Activated T-helper 17 cell treated with anti-CD3 and anti-CD28 coated beads, Interleukin-2, amount 50 U/mL, for 72 hours (primary cell): ENCODE results near the gene INTS11. TPM values are rescaled to one million over a fixed set of nuclear protein-coding genes. Genes with fewer than 3 reads are reported as not detected.

Experiments
- ATAC-seq: fragments of 150-1000 bp; cut with Tn5 transposase; replicated peaks from 2 replicates; pipeline ENCODE4 v1.10.0; 2021; ENCODE audit warnings: mild to moderate bottlenecking, moderate library complexity
- H3K27ac Mint-ChIP-seq: one replicate; pipeline ENCODE4 v1.8.0; 2022; ENCODE audit warnings: mixed read lengths
- H3K27me3 Mint-ChIP-seq: one replicate; pipeline ENCODE4 v1.8.0; 2022; ENCODE audit warnings: mixed read lengths
- H3K36me3 Mint-ChIP-seq: one replicate; pipeline ENCODE4 v1.8.0; 2022; ENCODE audit warnings: low read depth, mild to moderate bottlenecking, mixed read lengths
- H3K4me1 Mint-ChIP-seq: one replicate; pipeline ENCODE4 v1.8.0; 2022; ENCODE audit warnings: mixed read lengths
- H3K4me3 Mint-ChIP-seq: one replicate; pipeline ENCODE4 v1.8.0; 2022; ENCODE audit warnings: mild to moderate bottlenecking, mixed read lengths
- H3K9me3 Mint-ChIP-seq: one replicate; pipeline ENCODE4 v1.8.0; 2022; ENCODE audit warnings: mixed read lengths
- total RNA-seq, 2 donors: library from RNA; stranded (reverse); gene quantifications; one replicate each; pipeline ENCODE4 v1.2.3, GENCODE V29; 2022

Gene INTS11
- total RNA-seq, 2 donors from 2014 or later: 122 to 125 TPM

DNA sequence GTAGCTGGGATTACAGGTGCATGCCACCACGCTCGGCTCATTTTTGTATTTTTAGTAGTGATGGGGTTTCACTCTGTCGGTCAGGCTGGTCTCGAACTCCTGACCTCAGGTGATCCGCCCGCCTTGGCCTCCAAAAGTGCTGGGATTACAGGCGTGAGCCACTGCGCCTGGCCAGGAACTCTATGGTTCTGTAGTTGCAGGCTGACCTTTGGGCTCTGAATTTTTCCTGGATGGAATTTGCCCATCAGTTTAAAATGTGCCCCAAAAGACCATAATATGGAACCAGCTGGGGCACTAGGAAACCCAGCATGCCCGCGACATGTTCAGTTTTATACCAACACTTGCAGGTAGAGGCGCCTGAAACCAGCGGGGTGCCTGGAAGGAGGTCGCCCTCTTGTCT is 45.8 kb downstream of the INTS11 start:
- no peak for ATAC-seq
- no peaks in the 10 kb centered on the region for H3K9me3 Mint-ChIP-seq
- no peaks in the 10 kb centered on the region for H3K27me3 Mint-ChIP-seq
- H3K36me3 Mint-ChIP-seq: no peaks in the 10 kb centered on the region
- H3K4me1 Mint-ChIP-seq: peaks cover 5% of the 10 kb centered on the region
- H3K27ac Mint-ChIP-seq: no peak overlapping the region
- H3K4me3 Mint-ChIP-seq: no peak overlapping the region

GRCh38 chr1:1275836-1276235 is 48.6 kb downstream of the INTS11 start:
- H3K27me3 Mint-ChIP-seq: no peaks in the 10 kb centered on the region
- peaks cover 8% of the 10 kb centered on the region for H3K4me1 Mint-ChIP-seq
- no peaks in the 10 kb centered on the region for H3K9me3 Mint-ChIP-seq
- H3K4me3 Mint-ChIP-seq: peak overlapping the region; percentile 4
- H3K27ac Mint-ChIP-seq: no peak overlapping the region
- peaks cover 24% of the 10 kb centered on the region for H3K36me3 Mint-ChIP-seq
- no peak for ATAC-seq

GRCh38 chr1:1274931-1275431 is 49.5 kb downstream of the INTS11 start:
- Mint-ChIP-seq H3K4me3 (peak overlapping the region; percentile 74), H3K4me1 (peaks cover 16% of the 10 kb centered on the region), H3K27me3 (no peaks in the 10 kb centered on the region), H3K27ac (no peak overlapping the region), H3K36me3 (peaks cover 33% of the 10 kb centered on the region), H3K9me3 (no peaks in the 10 kb centered on the region)
- no peak for ATAC-seq

GRCh38 chr1:1274299-1274930 is 50.0 kb downstream of the INTS11 start:
- Mint-ChIP-seq H3K4me3 (peak overlapping the region; percentile 74), H3K4me1 (peaks cover 19% of the 10 kb centered on the region), H3K27ac (no peak overlapping the region), H3K36me3 (peaks cover 38% of the 10 kb centered on the region), H3K27me3 (no peaks in the 10 kb centered on the region), H3K9me3 (no peaks in the 10 kb centered on the region)
- ATAC-seq: no peak

- H3K36me3 Mint-ChIP-seq: peaks cover 38% of the 10 kb centered on the region
- peak; percentile 98 for ATAC-seq
- peak within 1 kb of the TSS; percentile 85 for H3K27ac Mint-ChIP-seq
- no peaks in the 10 kb centered on the region for H3K27me3 Mint-ChIP-seq
- peaks cover 19% of the 10 kb centered on the region for H3K4me1 Mint-ChIP-seq
- no peaks in the 10 kb centered on the region for H3K9me3 Mint-ChIP-seq
- H3K4me3 Mint-ChIP-seq: peak within 1 kb of the TSS; percentile 83
Measured at GRCh38 chr1:1273512-1274298, 50.8 kb downstream of the INTS11 start, which contains the start of gene UBE2J2. UBE2J2 (minus strand) TSS chr1:1273854; CDS start chr1:1267992, 5,862 bp downstream.

- peaks cover 19% of the 10 kb centered on the region for H3K4me1 Mint-ChIP-seq
- peak; percentile 1 for ATAC-seq
- peak overlapping the region; percentile 83 for H3K4me3 Mint-ChIP-seq
- H3K36me3 Mint-ChIP-seq: peaks cover 41% of the 10 kb centered on the region
- H3K9me3 Mint-ChIP-seq: no peaks in the 10 kb centered on the region
- no peaks in the 10 kb centered on the region for H3K27me3 Mint-ChIP-seq
- peak overlapping the region; percentile 85 for H3K27ac Mint-ChIP-seq
Measured at GRCh38 chr1:1273209-1273511, 51.3 kb downstream of the INTS11 start.

DNA sequence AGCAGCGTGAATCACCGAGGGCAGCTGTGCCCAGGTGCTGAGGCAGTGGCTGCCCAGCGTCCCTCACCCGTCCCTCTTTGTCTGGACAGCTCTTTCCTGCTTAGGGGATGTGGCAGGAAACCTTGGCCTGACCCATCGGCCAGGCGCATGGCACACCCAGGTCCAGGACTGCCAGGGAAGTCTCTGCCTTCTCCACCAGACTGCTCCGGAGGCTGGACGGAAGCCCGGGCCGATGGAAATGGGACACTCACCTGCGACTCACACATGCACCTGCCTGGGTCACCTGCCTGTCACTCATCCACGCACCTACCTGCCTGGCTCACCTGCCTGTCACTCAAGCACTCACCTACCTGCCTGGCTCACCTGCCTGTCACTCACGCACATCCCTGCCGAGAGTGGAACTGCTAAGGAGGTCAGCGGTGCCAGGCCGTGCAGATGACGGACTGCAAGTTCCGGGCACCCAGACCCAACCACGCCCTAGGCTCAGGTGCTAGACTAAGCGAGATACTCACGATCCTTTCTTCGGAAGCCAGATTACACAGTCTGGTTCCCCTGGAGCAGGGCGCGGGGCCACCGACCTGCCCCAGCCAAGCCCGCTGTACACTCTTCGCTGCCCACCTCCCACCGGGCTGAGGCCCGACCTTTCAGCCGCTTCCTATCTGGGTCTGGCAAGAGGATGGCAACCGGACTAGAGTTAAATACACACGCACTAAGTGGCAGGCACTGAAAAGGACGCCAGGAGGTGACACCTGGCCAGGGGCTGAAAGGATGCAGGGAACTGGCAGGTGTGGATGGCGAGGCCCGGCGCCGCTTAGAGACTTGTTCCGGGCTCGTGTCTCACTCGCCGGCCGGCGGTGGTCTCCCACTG is 51.9 kb downstream of the INTS11 start:
- peak overlapping the region; percentile 85 for H3K27ac Mint-ChIP-seq
- ATAC-seq: no peak
- H3K27me3 Mint-ChIP-seq: no peaks in the 10 kb centered on the region
- no peaks in the 10 kb centered on the region for H3K9me3 Mint-ChIP-seq
- peaks cover 19% of the 10 kb centered on the region for H3K4me1 Mint-ChIP-seq
- H3K4me3 Mint-ChIP-seq: peak overlapping the region; percentile 83
- peaks cover 45% of the 10 kb centered on the region for H3K36me3 Mint-ChIP-seq

- no peak for ATAC-seq
- peaks cover 19% of the 10 kb centered on the region for H3K4me1 Mint-ChIP-seq
- H3K9me3 Mint-ChIP-seq: no peaks in the 10 kb centered on the region
- peak overlapping the region; percentile 83 for H3K4me3 Mint-ChIP-seq
- peaks cover 58% of the 10 kb centered on the region for H3K36me3 Mint-ChIP-seq
- no peaks in the 10 kb centered on the region for H3K27me3 Mint-ChIP-seq
- H3K27ac Mint-ChIP-seq: peak overlapping the region; percentile 86
Measured at GRCh38 chr1:1270813-1271212, 53.6 kb downstream of the INTS11 start.

DNA sequence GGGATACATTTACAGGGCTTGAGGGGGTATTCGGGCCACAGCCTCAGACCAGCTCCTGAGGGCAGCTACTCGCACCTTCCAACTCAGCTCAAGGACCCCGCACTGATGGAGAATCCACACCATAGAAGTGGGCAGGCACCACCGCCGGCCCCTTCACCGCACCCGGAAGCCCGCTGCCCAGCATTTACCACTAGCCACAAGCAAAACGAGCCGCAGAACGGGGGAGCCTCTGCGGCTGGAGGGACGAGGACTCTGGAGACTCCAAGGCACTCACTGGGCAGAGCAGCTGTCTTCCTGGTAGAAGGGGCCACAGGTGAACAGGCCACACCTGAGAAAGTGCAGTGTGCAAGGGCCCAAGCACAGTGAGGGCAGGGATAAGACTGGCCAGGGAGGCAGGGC is 56.2 kb downstream of the INTS11 start:
- no peak for ATAC-seq
- Mint-ChIP-seq H3K36me3 (peaks cover 78% of the 10 kb centered on the region), H3K27me3 (no peaks in the 10 kb centered on the region), H3K27ac (no peak overlapping the region), H3K9me3 (no peaks in the 10 kb centered on the region), H3K4me3 (no peak overlapping the region), H3K4me1 (peaks cover 19% of the 10 kb centered on the region)

- Mint-ChIP-seq H3K27me3 (no peaks in the 10 kb centered on the region), H3K4me3 (no peak overlapping the region), H3K27ac (no peak overlapping the region), H3K36me3 (peaks cover 78% of the 10 kb centered on the region), H3K4me1 (peaks cover 19% of the 10 kb centered on the region), H3K9me3 (no peaks in the 10 kb centered on the region)
- no peak for ATAC-seq
Measured at GRCh38 chr1:1267488-1268283, 56.8 kb downstream of the INTS11 start.

GRCh38 chr1:1264868-1265272 is 59.6 kb downstream of the INTS11 start:
- no peaks in the 10 kb centered on the region for H3K9me3 Mint-ChIP-seq
- peaks cover 78% of the 10 kb centered on the region for H3K36me3 Mint-ChIP-seq
- no peak overlapping the region for H3K4me3 Mint-ChIP-seq
- H3K27ac Mint-ChIP-seq: no peak overlapping the region
- H3K4me1 Mint-ChIP-seq: peaks cover 10% of the 10 kb centered on the region
- no peaks in the 10 kb centered on the region for H3K27me3 Mint-ChIP-seq
- peak; percentile 24 for ATAC-seq

- Mint-ChIP-seq H3K27me3 (no peaks in the 10 kb centered on the region), H3K36me3 (peaks cover 81% of the 10 kb centered on the region), H3K9me3 (no peaks in the 10 kb centered on the region), H3K27ac (no peak overlapping the region), H3K4me3 (no peak overlapping the region), H3K4me1 (peaks cover 12% of the 10 kb centered on the region)
- ATAC-seq: no peak
Measured at GRCh38 chr1:1264026-1264425, 60.4 kb downstream of the INTS11 start.

DNA sequence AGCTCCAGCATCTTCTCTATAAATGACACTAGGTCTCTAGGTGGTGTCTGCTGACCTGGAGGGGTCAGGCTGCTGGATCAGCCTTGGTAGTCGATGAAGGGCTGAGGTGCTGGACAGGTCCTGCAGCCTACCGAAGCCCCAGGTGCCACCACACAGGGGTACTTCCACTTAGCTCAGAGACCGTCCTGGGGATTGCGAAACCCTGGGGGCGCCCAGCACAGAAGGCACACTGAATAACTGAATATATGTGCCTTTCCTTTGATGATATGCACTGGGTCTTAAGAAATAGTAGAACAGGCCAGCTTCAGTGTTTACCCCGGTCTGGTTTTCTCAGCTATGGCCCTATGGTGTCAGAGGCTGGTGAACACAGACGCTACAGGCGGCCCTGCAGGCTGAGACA is 61.7 kb downstream of the INTS11 start:
- Mint-ChIP-seq H3K9me3 (no peaks in the 10 kb centered on the region), H3K27ac (peak overlapping the region; percentile 38), H3K27me3 (no peaks in the 10 kb centered on the region)

GRCh38 chr1:1262071-1262470 is 62.4 kb downstream of the INTS11 start:
- H3K27ac Mint-ChIP-seq: no peak overlapping the region
- H3K4me1 Mint-ChIP-seq: peaks cover 12% of the 10 kb centered on the region
- no peak for ATAC-seq
- peaks cover 87% of the 10 kb centered on the region for H3K36me3 Mint-ChIP-seq
- H3K4me3 Mint-ChIP-seq: no peak overlapping the region
- H3K27me3 Mint-ChIP-seq: no peaks in the 10 kb centered on the region
- H3K9me3 Mint-ChIP-seq: no peaks in the 10 kb centered on the region

More for the DNA sequence above, 61.7 kb downstream of the INTS11 start:
- Mint-ChIP-seq H3K4me3 (no peak overlapping the region), H3K4me1 (peaks cover 12% of the 10 kb centered on the region), H3K36me3 (peaks cover 85% of the 10 kb centered on the region)
- no peak for ATAC-seq
